ENCODE data around the gene MALRD1.

DNA sequence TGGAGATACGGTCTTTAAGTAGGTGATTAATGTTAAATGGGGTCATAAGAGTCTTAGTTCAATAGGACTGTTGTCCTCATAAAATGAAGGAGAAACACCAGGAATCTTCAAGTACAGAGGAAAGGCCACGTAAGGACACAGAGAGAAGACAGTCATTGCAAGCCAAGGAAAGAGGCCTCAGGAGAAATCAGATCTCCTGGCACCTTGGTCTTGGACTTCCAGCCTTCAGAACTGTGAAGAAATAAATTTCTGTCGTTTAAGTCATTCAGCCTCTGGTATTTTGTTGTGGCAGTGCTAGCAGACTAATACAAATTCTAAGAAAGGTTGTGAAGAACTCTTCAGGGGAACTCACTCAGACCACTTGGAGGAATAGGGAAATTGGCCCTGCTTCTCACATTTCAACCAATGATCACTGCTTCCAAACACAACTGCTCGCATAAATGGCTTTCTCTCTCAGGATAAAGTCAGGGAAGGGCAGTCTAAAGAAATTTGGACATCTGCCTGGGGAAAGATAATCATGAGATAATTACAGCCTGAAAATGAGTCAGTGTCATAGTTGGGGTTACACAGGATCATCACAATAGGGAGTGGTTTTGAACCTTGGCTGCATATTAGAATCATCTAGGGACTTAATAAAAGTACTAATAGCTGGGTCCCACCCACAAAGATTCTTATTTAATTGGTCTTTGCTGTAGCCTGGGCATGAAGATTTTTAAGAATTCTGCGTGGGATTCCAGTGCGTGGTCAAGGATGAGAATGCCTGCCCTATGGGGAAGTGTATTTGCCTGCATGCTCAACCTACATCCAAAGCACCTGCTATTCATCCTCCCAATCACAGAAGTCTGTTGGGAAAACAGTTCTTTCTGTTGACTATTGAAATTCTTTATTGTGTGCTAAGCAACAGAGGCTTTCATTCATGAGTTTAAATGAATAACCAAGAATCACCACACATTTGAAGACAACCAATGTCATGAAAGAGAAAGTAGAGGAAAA, 457.0 kb downstream of the MALRD1 start:
- TF ChIP-seq EZH2 (IDR thresholded peaks at IDR 0.05; ENCODE audit: borderline replicate concordance), result no peak
- TF ChIP-seq, protein P1, sequence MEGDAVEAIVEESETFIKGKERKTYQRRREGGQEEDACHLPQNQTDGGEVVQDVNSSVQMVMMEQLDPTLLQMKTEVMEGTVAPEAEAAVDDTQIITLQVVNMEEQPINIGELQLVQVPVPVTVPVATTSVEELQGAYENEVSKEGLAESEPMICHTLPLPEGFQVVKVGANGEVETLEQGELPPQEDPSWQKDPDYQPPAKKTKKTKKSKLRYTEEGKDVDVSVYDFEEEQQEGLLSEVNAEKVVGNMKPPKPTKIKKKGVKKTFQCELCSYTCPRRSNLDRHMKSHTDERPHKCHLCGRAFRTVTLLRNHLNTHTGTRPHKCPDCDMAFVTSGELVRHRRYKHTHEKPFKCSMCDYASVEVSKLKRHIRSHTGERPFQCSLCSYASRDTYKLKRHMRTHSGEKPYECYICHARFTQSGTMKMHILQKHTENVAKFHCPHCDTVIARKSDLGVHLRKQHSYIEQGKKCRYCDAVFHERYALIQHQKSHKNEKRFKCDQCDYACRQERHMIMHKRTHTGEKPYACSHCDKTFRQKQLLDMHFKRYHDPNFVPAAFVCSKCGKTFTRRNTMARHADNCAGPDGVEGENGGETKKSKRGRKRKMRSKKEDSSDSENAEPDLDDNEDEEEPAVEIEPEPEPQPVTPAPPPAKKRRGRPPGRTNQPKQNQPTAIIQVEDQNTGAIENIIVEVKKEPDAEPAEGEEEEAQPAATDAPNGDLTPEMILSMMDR (IDR thresholded peaks at IDR 0.05; ENCODE audit: poor library complexity), result no peak
